NCI-H1417 (cell line): ENCODE data around the gene ONECUT3.
A peak's percentile ranks its signal among the peaks of the same experiment; 100 is the strongest.

Experiments
- DNase-seq, 3 experiments: peaks; one replicate each; lab custom pipeline; 2025; lab: John Stamatoyannopoulos, UW

Gene ONECUT3

DNA sequence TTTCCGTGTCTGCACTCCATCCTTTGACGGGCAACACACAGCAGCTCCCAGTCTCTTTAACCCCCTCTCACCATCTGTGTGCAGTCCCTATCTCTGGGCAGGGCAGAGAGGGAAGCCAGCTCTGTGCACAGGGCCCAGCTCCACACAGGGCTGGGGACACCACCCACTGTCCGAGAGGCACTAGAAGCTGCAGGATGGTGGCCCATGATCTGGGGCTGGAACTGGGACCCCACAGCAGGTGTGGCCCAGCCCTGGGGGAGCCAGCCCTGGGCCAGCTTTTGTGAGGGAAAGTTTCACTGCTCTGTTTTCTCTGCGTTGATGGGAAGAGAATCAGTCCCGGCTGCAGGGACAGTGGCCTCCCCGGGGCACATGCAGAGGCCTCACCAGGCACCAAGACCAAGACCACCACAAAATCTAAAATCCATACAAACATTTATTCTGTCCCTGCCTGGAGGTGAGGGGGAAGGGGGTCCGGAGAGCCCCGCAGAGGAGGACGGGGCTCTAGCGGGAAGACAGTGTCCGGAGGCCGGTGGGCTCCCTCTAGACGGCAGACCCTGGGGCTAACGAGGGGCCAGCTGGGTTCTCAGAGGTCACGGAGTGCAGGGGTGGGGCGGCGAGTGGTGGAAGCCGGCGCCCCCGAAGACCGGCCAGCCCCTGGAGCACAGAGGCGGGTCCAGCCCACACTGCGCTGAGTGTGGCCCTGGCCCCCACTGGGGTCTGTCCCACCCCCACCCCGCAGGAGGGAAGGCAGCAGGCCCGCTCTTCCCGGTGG is 61.7 kb downstream of the ONECUT3 start:
- DNase-seq: no peak

GRCh38 chr19:1815605-1816529 is 62.6 kb downstream of the ONECUT3 start:
- DNase-seq: no peak

GRCh38 chr19:1816530-1817298 is 63.4 kb downstream of the ONECUT3 start:
- DNase-seq: no peak

- no peak for DNase-seq
These were observed 64.4 kb downstream of the ONECUT3 start for GRCh38 chr19:1817553-1818179.

DNA sequence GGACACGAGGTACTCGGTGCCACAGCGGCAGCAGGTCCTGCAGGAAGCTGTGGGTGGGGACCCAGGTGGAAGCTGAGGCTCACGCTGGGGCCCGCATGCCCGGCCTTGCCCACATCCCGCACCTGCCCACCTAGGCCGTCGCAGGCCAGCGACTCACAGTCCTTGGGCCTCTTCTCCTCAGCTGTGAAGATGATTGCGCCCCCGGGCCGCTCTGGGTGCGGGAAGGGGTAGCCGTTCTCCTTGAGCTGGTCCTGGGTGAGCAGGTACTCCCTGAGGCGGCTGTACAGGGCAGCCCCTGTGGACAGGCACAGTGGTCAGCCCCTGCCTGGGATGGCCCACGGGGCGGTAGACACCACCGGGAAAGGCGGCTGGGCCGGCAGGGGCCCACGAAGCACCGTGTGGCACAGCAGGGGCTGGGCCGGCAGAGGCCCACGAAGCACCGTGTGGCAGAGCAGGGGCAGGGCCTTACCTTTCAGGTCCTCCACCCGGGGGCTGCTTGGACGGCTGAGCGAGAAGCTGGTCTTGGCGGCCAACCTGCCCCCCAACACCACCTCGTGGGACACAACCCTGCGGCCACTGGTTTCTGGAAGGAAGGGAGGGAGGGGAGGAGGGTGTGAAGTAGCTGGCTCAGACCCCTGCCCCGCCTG is 65.4 kb downstream of the ONECUT3 start:
- no peak for DNase-seq

GRCh38 chr19:1819341-1820255 is 66.3 kb downstream of the ONECUT3 start:
- no peak for DNase-seq

DNA sequence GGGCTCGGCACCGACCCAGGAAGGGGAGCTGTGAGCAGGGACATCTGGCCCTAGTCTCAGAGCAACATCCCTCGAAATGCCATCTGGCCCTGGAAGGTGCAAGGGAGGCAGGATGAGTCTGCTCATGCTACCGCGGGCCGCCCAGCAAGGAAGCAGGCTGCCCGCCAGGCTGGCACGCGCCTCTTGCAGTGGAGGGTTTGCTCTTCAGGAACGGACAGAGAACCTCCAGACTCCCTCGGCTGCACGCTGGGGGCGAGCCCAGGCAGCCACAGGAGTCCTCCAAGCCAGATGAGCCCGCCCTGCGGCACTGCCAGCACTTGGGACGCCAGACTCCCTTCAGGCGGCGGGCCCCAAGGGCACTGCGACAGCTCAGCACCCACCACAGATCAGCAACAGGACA is 68.9 kb downstream of the ONECUT3 start:
- DNase-seq: no peak

DNA sequence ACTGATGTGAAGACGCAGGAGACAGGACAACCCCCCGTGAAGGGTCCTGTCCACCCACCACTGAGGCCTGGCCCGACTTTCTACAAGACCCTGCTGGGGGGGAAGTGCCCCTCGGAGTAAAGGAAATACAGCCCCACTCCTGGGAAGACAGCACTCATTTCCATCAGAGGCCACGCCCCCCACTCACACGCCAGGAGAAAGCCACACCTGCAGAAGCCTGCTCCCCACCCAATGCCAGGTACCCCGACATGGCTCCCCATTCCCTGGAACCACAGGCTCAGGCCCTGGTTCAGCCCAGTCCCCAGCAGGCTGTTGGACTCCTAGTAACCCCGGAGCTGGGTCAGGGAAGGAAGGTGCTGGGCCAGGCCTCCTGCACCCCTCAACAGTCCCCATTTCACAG is 69.7 kb downstream of the ONECUT3 start:
- no peak for DNase-seq

- DNase-seq: no peak
These were observed 70.4 kb downstream of the ONECUT3 start for GRCh38 chr19:1823539-1824251.

GRCh38 chr19:1824252-1824622 is 70.9 kb downstream of the ONECUT3 start:
- no peak for DNase-seq

DNA sequence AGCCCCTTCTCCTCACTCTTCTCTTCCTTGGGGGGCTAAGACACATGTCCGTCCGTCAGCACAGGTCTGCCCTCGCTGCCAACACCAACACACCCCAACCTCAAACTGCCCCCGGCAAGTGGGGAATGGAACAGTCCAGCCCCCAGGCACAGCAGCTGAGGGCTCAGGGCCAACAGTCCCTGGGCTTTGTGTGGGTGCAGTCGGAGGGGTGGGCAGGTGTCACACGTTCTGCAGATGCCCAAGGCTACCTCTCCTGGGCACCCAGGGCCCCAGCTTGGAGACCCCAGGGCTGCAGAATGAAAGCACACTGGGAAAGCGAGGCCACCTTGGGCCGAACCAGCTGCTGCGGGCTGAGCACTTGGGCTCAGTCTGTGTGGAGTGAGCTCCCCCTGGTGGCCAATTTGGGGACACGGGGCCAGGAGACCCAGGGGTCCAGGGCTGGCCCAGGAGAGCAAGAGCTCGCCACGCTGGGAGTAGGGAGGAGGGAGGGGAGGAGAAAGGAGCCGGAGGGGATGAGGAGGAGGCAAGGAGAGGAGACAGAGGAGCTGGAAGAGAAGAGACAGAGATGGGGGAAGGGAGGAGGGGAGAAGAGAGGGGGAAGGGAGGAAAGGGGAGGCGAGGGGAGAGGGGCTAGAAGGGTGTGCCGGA is 72.7 kb downstream of the ONECUT3 start:
- DNase-seq: peak; percentile 57 to 81 (median 61)

GRCh38 chr19:1826557-1827521 is 73.5 kb downstream of the ONECUT3 start:
- DNase-seq: no peak

DNA sequence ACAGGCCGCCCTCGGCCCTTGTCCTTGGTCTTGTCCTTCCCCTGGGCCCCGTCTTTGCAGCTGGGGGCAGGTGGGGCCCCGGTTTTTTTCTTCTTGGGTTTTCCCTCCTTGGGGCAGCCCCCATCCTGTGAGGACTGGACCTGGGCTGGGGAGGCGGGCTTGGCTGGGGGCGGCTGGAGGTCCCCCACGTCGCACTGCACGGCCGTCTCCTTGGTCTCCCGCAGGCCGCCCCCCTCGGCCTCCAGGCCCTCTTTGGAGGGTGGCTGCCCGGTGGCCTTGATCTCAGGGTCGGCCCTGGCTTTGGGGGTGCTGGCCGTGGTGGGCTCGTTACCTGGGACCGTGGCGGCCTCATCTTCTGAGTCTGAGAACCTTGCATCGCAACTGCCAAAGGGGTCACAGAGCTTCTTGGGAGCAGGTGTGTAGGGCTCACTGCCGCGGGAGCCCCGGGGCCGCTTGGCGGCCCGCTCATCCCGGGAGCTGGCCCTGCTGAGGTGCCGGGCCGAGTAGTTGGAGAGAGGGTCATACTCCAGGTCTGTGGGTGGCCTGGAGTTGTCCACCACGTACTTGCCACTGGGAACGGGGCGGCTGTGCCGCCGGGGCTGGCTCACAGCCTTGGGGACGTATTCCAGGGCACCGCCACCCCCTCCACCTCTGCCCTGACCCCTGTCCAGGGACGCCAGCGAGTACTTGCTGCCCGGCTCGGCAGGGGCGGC is 74.4 kb downstream of the ONECUT3 start:
- no peak for DNase-seq

DNA sequence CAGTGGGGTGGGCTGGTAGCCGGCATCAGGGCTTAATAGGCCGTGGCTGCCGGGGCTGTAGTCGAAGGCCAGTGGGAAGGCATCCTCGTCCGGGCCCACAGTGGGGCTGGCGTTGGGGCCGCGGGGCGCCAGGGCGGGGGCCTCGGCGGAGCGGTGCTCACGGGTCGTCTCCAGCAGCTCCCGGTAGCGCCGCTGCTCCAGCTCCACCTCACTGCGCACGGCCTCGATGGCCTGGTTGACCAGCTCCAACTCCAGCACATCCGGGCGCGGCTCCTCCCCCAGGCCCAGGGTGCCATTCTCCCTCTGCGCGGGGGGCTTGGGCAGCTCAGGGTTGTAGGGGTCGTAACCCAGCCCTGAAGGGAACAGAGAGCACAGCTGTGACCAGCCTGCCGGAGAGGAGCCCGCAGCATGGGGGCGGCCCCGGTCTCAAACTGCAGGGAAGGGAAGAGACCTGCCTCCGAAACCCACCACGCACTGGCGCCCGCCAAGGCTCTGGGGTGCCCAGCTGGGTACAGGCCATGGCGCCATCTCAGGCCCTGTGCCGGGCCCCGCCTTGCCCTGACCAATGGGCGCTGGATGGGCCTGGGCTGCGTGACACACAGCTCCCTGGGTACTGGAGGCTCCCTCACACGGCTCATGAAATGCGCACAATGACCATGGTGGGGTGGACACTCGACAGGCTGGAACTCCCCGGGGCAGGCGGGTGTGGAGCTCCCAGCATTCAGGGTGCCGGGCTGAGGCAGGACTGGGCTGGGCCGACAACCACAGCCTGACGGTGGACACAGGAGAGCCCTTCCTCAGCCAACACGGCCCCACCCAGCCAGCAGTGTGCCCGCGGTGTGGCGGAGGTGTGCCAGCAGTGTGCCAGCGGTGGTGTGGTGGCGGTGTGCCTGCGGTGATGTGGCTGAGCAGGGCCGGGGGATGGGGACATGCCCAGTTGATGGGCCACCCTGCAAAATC is 75.3 kb downstream of the ONECUT3 start:
- DNase-seq: no peak

DNA sequence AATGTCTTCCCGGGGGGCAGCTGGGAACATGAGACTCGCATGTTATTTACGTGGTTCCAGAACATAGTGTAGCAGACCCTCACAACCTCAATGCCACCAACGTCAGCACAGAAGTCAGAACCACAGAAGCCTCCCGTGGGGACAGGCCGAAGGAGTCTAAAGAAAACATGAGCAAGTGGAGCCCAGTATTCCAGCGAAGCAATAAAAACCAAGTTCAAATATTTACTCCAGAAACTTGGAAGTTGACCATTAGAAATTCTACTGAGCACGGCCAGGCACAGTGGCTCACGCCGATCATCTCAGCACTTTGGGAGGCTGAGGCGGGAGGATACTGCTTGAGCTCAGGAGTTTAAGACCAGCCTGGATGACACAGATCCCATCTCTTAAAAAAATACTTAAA is 76.7 kb downstream of the ONECUT3 start:
- DNase-seq: no peak

GRCh38 chr19:1830568-1830967 is 77.3 kb downstream of the ONECUT3 start:
- DNase-seq: no peak
